Neural progenitor cell (in vitro differentiated cells): ENCODE results near the gene THRB. TPM values are rescaled to one million over a fixed set of nuclear protein-coding genes. Genes with fewer than 3 reads are reported as not detected.

Experiments used
- DNase-seq: peaks from one replicate; pipeline ENCODE4 v3.0.0-alpha.2; 2016; ENCODE audit warnings: low spot score
- H2AFZ ChIP-seq: fragments of 200-600 bp; sonication (generic); replicated peaks from 2 replicates; pipeline ENCODE4 v1.6.1; 2016; ENCODE audit warnings: antibody characterized with exemption
- H3F3A ChIP-seq: fragments of 200-600 bp; sonication (generic); 2 replicates; pipeline ENCODE4 v1.6.1; 2016; ENCODE audit warnings: antibody characterized with exemption, low read depth
- H3K27ac ChIP-seq: fragments of 200-600 bp; sonication (generic); 2 replicates; pipeline ENCODE4 v1.5.1; 2016; ENCODE audit warnings: mild to moderate bottlenecking
- H3K27me3 ChIP-seq: fragments of 200-600 bp; sonication (generic); 2 replicates; pipeline ENCODE4 v1.6.1; 2016; ENCODE audit warnings: mild to moderate bottlenecking, moderate library complexity
- H3K36me3 ChIP-seq: fragments of 200-600 bp; sonication (generic); 2 replicates; pipeline ENCODE4 v1.5.1; 2016
- H3K4me1 ChIP-seq: fragments of 200-600 bp; sonication (generic); 2 replicates; pipeline ENCODE4 v1.6.1; 2016; ENCODE audit warnings: mixed run types
- H3K4me2 ChIP-seq: fragments of 200-600 bp; sonication (generic); 2 replicates; pipeline ENCODE4 v1.6.1; 2016
- H3K4me3 ChIP-seq: fragments of 200-600 bp; sonication (generic); 2 replicates; pipeline ENCODE4 v1.5.1; 2016
- H3K79me2 ChIP-seq: fragments of 200-600 bp; sonication (generic); 2 replicates; pipeline ENCODE4 v1.6.1; 2016; ENCODE audit warnings: low read depth
- H3K9ac ChIP-seq: fragments of 200-600 bp; sonication (generic); 2 replicates; pipeline ENCODE4 v1.6.1; 2016
- H3K9me3 ChIP-seq: fragments of 200-600 bp; sonication (generic); 2 replicates; pipeline ENCODE4 v1.5.1; 2016; ENCODE audit warnings: low read depth
- H4K20me1 ChIP-seq: fragments of 200-600 bp; sonication (generic); 2 replicates; pipeline ENCODE4 v1.6.1; 2016; ENCODE audit warnings: low read depth
- H3K27ac Mint-ChIP-seq: 3 replicates; pipeline ENCODE4 v1.8.0; 2021; ENCODE audit warnings: mixed read lengths
- H3K27me3 Mint-ChIP-seq: 2 replicates; pipeline ENCODE4 v1.8.0; 2022; ENCODE audit warnings: low read depth, mild to moderate bottlenecking, inconsistent platforms, moderate library complexity, mixed read lengths; ENCODE audit not compliant: insufficient read depth
- H3K36me3 Mint-ChIP-seq: 3 replicates; pipeline ENCODE4 v1.8.0; 2021; ENCODE audit warnings: mixed read lengths
- H3K4me1 Mint-ChIP-seq: 3 replicates; pipeline ENCODE4 v1.8.0; 2021; ENCODE audit warnings: mixed read lengths
- H3K4me3 Mint-ChIP-seq: 3 replicates; pipeline ENCODE4 v1.8.0; 2021; ENCODE audit warnings: mild to moderate bottlenecking, moderate library complexity, mixed read lengths
- H3K9me3 Mint-ChIP-seq: 3 replicates; pipeline ENCODE4 v1.8.0; 2020; ENCODE audit warnings: mixed read lengths
- CTCF ChIP-seq: fragments of 200-600 bp; sonication (generic); IDR thresholded peaks from 2 replicates; pipeline ENCODE4 v1.5.1; 2017; ENCODE audit warnings: antibody characterized with exemption, mild to moderate bottlenecking
- EZH2 ChIP-seq: fragments of 200-600 bp; sonication (generic); IDR thresholded peaks from 2 replicates; pipeline ENCODE4 v1.6.1; 2017; ENCODE audit warnings: antibody characterized with exemption, mild to moderate bottlenecking, moderate library complexity
- EZH2phosphoT487 ChIP-seq: fragments of 200-600 bp; sonication (generic); IDR thresholded peaks from 2 replicates; pipeline ENCODE4 v1.6.1; 2017; ENCODE audit warnings: antibody characterized with exemption
- total RNA-seq: library from RNA; depleted of rRNA; stranded (reverse); fragments of >200 nt; gene quantifications from 2 replicates; pipeline ENCODE4 v1.2.3, GENCODE V29; 2015; ENCODE audit warnings: low replicate concordance

Gene THRB
- total RNA-seq = 1.1 and 1.2 TPM in 2 replicates

DNA sequence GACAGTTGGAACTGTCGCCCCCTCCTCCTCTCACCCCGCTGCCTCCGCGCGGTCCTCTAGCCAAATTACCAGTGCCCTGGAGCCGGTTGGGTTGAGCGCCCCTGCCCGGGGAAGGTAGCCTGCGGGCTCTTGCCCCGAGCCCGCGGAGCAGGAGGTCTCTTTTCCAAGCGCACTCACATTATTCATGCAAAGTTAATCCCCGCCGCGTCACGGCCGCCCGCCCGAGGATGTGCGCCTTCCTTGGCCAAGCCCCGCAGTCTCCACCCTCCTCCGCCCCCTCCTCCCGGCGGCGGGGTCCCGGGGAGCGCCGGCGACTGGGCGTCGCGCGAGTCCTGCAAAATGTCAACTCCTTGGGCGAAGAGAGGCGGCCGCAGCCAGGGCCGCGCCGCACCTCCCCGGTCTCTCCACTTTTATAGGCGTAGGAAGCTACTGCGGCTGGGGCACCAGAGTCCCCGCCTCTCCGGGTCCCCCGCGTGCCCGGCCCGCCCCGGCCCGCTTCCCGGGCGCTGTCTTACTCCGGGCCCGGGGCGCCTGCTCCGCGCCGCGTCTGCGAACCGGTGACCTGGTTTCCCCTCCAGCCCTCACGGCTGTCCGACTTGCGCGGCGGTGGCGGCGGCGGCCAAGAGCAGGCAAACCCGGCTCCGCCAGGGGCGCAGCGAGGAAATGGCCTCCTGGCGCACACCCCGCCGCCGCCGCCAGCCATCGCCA lies at the start of gene THRB:
Gene THRB (minus strand): TSS at position 233 of the 708 bp plus-strand sequence.
- H3K36me3 Mint-ChIP-seq = no peaks in the 10 kb centered on the region
- peaks cover 53% of the 10 kb centered on the region for H3K27me3 ChIP-seq
- no peak within 1 kb of the TSS for H3K9ac ChIP-seq

GRCh38 chr3:24541935-24542334 lies 47.3 kb upstream of the THRB start:
- no peak overlapping the region for H3K9ac ChIP-seq
- peaks cover 2% of the 10 kb centered on the region for H3K27me3 Mint-ChIP-seq
- H3K79me2 ChIP-seq = no peaks in the 10 kb centered on the region
- DNase-seq = no peak
- no peak overlapping the region for H3K4me3 Mint-ChIP-seq
- no peaks in the 10 kb centered on the region for H3K9me3 ChIP-seq
- H3K27ac ChIP-seq = no peak overlapping the region
- H3K36me3 ChIP-seq = no peaks in the 10 kb centered on the region
- no peaks in the 10 kb centered on the region for H3K4me1 ChIP-seq
- no peak overlapping the region for H2AFZ ChIP-seq
- no peaks in the 10 kb centered on the region for H4K20me1 ChIP-seq
- no peak for TF ChIP-seq EZH2phosphoT487
- TF ChIP-seq EZH2 = no peak
- no peak for TF ChIP-seq CTCF
- no peaks in the 10 kb centered on the region for H3K9me3 Mint-ChIP-seq
- H3K36me3 Mint-ChIP-seq = no peaks in the 10 kb centered on the region
- H3K4me1 Mint-ChIP-seq = no peaks in the 10 kb centered on the region
- no peaks in the 10 kb centered on the region for H3F3A ChIP-seq
- no peaks in the 10 kb centered on the region for H3K27me3 ChIP-seq
- no peak overlapping the region for H3K4me3 ChIP-seq
- H3K27ac Mint-ChIP-seq = no peak overlapping the region
- H3K4me2 ChIP-seq = no peak overlapping the region

More for the DNA sequence above, at the start of gene THRB:
- H3K4me2 ChIP-seq = peak within 1 kb of the TSS; percentile 97
- Mint-ChIP-seq H3K9me3 (no peaks in the 10 kb centered on the region), H3K27me3 (peaks cover 41% of the 10 kb centered on the region), H3K27ac (no peak within 1 kb of the TSS), H3K4me3 (peak within 1 kb of the TSS; percentile 93), H3K4me1 (peaks cover 3% of the 10 kb centered on the region)
- no peak within 1 kb of the TSS for H3K27ac ChIP-seq
- TF ChIP-seq CTCF = peak; percentile 49
- TF ChIP-seq EZH2phosphoT487 = no peak
- TF ChIP-seq EZH2 = no peak
- no peaks in the 10 kb centered on the region for H4K20me1 ChIP-seq
- H3F3A ChIP-seq = peaks cover 24% of the 10 kb centered on the region
- H3K4me3 ChIP-seq = peak within 1 kb of the TSS; percentile 73
- H3K9me3 ChIP-seq = no peaks in the 10 kb centered on the region
- no peaks in the 10 kb centered on the region for H3K36me3 ChIP-seq
- H2AFZ ChIP-seq = peak within 1 kb of the TSS; percentile 98
- no peaks in the 10 kb centered on the region for H3K4me1 ChIP-seq
- DNase-seq = peak; percentile 79
- H3K79me2 ChIP-seq = no peaks in the 10 kb centered on the region

DNA sequence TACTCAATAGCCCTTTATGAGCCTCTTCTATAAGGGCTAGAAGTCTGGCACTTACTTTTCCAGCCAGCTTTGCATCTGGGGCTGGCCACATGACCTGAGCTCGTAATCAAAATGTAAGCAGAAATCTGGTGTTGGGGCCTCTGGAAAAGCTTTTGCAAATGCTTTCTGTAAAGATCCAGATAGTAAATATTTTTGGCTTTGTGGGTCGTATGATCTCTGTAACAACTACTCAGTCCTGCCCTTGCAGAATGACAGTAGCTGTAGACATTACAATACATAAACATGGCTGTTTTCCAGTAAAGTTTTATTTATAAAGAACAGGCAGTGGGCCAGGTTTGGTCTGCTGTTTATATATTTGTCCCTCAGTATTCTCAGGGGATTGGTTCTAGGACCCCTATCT lies 46.2 kb upstream of the THRB start:
- Histone ChIP-seq H3K9ac (no peak overlapping the region), H4K20me1 (no peaks in the 10 kb centered on the region), H3K4me1 (no peaks in the 10 kb centered on the region), H3K36me3 (no peaks in the 10 kb centered on the region), H3K27me3 (no peaks in the 10 kb centered on the region), H2AFZ (no peak overlapping the region), H3F3A (no peaks in the 10 kb centered on the region), H3K4me2 (no peak overlapping the region), H3K9me3 (no peaks in the 10 kb centered on the region), H3K27ac (no peak overlapping the region), H3K79me2 (no peaks in the 10 kb centered on the region), H3K4me3 (no peak overlapping the region)
- Mint-ChIP-seq H3K27me3 (peaks cover 2% of the 10 kb centered on the region), H3K4me3 (no peak overlapping the region), H3K9me3 (no peaks in the 10 kb centered on the region), H3K4me1 (no peaks in the 10 kb centered on the region), H3K36me3 (no peaks in the 10 kb centered on the region), H3K27ac (no peak overlapping the region)
- TF ChIP-seq EZH2phosphoT487 (no peak), CTCF (no peak), EZH2 (no peak)
- DNase-seq = no peak
